Regular cardiac myocyte (primary cell): ENCODE data around the gene TPTE2. TPM values are rescaled to one million over a fixed set of nuclear protein-coding genes. Genes with fewer than 3 reads are reported as not detected.

Source experiments
- total RNA-seq: library from RNA; depleted of rRNA; stranded (reverse); fragments of >200 nt; gene quantifications from 2 replicates; pipeline ENCODE4 v1.2.3, GENCODE V29; 2014

Gene TPTE2
- total RNA-seq = not detected in 2 replicates

DNA sequence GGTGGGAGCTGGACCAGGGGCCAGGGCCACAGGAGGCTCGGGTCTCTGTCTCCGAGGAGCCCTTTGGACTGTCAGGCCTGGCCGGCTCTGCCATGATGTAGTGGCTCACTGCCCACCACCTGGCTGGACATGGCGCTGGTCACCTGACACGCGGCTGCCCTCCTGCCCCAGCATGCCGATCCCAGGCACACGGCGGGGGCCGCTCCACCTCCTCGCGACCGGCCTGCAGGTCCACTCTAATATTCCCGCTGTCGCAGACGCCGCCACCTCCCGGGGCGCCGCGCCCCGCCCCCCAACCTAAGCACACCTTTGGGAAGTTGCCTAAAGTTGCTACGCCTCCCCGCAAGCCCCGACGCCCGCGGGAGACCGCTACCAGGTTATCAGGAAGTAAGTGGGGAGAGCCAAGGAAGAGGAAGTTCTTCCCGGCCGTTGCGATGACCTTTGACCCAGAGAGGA, at the start of gene TPTE2:
Gene TPTE2 (minus strand): TSS at position 406 of the 456 bp plus-strand sequence. CDS start 58,298 bp downstream, outside the sequence.

Other genes with a start within 250 kb of the TPTE2 start
- 18.2 and 20.3 TPM in 2 replicates for gene MPHOSPH8, start 72.1 kb upstream of the TPTE2 start, total RNA-seq
- 52.1 and 72.1 TPM in 2 replicates for gene PSPC1, start 221.4 kb upstream of the TPTE2 start, total RNA-seq